HG03521 (cell line): ENCODE measurements around the gene REST.
A peak's percentile ranks its signal among the peaks of the same experiment; 100 is the strongest.
"Not testable (repeated sequence)": the region's sequence is repeated elsewhere in the genome, so short reads cannot be mapped to it uniquely, and the experiment has no call there.

ENCODE experiments used
- ATAC-seq: cut with Tn5 transposase; IDR thresholded peaks from one replicate; pipeline ENCODE4 v1.9.1; 2021; ENCODE audit warnings: mild to moderate bottlenecking, moderate library complexity; ENCODE audit not compliant: unreplicated experiment

REST gene

GRCh38 chr4:56908206-56909085 is 746 bp downstream of the REST start:
- ATAC-seq: peak; percentile 58

DNA sequence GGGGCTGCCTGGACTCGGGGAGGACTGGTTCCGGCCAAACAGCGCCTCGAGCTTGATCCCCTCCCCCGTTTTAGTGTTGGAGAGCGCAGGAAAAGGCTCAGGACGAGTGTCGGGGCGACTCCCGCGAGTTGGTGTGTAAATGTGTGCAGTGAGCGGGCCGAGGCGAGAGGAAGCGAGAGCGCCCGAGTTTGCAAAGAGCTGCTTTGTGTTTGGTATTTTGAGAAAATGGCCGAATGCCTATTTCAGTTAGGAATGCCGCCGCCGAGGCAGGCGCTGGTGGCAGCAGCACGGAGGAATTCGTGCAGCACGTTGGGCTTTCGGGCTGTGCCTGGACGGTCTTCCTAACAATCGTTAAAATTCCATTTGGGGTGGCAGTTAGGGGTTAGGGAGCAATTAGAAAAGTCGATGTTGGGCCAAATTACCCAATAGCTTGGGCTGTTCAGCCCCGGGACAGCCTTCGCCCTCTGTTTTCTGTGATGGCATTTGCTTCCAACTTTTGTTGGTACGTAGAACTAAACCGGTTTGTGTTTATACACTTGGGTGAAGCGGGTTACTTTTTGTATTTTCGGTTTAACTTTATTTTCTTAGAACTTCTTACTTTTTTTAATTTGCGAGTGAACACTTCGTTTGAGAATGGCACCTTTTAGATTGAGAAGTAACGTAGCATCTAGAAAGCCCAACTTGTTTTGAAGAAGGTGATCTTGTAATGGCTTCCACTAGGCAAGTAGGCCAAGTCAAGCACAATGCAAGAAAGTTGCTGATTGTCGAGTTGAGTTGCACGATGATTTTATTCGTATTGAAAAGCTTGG is 1.6 kb downstream of the REST start:
- ATAC-seq: peak; percentile 25

DNA sequence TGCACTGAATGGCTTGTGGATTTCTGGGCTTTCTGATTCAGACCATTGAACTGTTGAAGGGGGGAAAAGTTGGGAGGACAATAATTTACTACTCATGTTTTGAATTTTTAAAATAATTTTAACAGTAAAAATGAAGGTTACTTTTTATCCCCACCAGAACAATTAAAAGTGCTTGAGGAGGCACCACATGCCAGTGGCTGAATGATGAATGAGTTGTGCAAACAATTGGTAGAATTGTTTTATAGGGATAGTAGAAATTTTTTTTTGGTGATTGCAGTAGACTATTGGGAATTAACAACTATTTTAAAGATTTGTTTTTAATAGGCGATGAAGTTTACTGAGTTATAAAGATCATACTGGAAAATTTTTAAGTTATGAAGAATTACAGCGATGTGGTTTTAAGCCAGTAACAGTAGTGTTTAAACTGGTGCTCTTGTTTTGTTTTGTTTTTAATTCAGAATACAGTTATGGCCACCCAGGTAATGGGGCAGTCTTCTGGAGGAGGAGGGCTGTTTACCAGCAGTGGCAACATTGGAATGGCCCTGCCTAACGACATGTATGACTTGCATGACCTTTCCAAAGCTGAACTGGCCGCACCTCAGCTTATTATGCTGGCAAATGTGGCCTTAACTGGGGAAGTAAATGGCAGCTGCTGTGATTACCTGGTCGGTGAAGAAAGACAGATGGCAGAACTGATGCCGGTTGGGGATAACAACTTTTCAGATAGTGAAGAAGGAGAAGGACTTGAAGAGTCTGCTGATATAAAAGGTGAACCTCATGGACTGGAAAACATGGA is 2.7 kb downstream of the REST start:
- no peak for ATAC-seq

DNA sequence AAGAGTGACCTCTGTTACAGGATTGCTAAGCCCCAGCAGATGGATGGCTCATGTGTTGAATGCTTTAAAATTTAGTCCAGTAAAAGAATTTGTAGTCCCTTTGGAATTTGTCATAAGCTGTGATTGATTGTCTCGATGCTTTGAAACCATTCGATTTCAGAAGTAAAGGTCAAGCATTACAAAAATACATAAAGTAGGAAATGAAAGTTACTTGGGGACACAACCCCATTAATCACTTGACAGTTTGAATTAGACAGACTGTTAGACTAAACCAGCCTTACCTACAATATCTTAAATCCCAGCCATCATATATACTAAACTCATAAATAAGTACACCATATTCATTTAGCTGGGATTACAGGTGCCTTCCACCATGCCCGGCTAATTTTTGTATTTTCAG is 6.6 kb downstream of the REST start:
- no peak for ATAC-seq

GRCh38 chr4:56914977-56915376 is 7.3 kb downstream of the REST start:
- not testable (repeated sequence) for ATAC-seq

- no peak for ATAC-seq
These were observed 19.5 kb downstream of the REST start for GRCh38 chr4:56927196-56927595.

- ATAC-seq: no peak
These were observed 22.9 kb downstream of the REST start for GRCh38 chr4:56930638-56931037.

GRCh38 chr4:56931924-56932323 is 24.2 kb downstream of the REST start:
- ATAC-seq: no peak

DNA sequence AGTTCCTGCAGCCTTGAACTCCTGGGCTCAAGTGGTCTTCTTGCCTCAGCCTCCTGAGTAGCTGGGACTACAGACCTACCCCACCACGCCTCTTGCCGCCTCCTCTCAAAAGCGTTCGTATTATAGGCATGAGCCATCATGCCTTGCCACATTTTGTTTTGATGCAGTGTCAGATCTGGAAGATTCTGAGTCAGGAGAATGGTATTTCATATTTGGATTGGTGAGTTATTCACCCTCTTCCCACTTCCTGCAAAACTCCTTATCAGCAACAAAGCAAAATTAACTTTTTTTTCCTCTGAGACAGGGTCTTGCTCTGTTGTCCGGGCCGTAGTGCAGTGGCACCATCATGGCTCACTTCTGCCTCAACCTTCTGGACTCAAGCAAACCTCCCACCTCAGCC is 29.6 kb downstream of the REST start:
- ATAC-seq: no peak

GRCh38 chr4:56939826-56940225 is 32.1 kb downstream of the REST start:
- not testable (repeated sequence) for ATAC-seq

DNA sequence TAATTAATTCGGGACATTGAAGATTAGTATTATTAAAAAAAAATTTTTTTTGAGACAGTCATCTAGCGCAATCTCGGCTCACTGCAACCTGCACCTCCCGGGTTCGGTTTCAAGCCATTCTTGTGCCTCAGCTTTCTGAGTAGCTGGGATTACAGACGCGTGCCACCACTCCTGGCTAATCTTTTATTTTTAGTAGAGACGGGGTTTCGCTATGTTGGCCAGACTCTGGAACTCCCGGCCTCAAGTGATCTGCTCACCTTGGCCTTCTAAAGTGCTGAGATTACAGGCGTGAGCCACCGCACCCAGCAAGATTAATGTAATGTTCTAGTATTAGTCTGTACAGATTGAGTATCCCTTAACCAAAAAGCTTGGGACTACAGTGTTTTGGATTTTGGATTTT is 32.7 kb downstream of the REST start:
- ATAC-seq: no peak

- no peak for ATAC-seq
These were observed 33.3 kb downstream of the REST start for GRCh38 chr4:56940971-56941370.

DNA sequence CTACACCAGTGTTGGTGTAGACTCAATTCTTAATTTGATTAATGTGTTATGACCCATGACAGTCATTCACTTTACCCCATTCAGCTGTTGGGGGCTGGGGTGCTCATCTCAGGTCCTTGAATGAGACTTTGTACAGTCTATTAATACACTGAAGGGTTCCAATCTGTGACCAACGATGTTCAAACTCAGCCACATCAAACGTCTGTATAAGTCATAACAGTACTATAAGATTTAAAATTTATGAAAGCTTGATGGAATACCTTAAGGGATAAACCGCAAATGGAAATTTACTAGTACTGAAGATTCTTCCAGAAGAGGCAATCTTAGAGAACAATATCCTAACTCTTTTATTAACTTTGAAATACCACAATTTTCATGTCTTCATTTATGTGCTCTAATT is 33.7 kb downstream of the REST start:
- no peak for ATAC-seq

DNA sequence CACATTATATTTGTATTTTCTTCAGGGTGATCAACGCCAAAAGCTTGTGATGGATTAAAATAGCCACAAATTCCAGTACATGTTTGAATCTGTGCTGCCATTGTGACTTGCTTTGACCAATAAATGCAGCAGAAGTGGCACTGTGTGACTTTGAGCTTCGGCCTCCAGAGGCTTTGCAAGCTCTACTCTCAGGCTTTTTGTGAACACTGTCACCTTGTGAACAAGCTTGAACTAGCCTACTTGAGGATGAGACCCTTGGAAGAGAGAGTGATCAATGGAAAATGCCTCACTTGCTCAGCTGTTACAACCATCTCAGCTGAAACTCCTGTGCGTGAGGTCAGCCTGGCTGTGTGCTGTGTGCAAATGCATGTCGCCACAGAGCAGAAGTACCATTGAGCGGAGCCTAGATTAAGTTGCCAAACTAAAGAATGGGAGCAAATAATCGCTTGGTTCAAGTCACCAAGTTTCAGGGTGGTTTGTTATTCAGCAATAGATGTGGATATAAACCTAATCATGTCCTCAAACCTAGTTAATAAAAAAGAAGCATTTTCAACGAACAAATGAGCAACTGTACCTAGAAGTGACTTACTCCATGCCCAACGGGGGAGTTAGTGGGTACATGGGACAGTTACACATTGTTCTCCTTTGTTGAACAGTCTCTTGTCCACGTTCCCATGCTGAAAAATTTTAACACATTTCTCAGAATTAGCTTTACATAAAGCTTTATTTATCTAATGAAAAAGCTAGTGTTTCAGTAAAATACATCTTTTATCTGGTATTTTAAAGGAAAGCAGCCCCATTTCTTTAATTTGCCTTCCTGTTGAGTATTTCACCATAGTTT is 46.2 kb downstream of the REST start:
- ATAC-seq: no peak

- ATAC-seq: no peak
These were observed 50.4 kb downstream of the REST start for GRCh38 chr4:56958111-56958517.

GRCh38 chr4:56959100-56959499 is 51.4 kb downstream of the REST start:
- no peak for ATAC-seq

DNA sequence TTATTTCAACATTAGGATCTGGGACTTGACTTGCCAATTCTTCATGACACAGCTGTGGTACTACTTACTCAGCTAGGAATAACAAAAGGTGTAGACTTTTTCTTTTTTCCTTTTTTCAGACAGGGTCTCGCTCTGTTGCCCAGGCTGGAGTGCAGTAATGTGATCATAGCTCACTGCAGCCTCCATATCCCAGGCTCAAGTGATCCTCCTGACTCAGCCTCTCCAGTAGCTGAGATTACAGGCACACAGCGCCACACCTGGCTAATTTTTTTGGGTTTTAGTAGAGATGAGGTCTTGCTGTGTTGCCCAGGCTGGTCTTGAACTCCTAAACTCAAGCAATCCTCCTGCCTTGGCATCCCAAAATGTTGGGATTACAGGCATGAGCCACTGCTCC is 53.4 kb downstream of the REST start:
- ATAC-seq: no peak

GRCh38 chr4:56971383-56971782 is 63.7 kb downstream of the REST start:
- no peak for ATAC-seq

GRCh38 chr4:56972389-56972788 is 64.7 kb downstream of the REST start:
- no peak for ATAC-seq

- ATAC-seq: no peak
These were observed 65.1 kb downstream of the REST start for GRCh38 chr4:56972809-56973208.
